ENCODE measurements around the gene CERS6.

The CERS6 gene

GRCh38 chr2:168443818-168444217, 12.3 kb upstream of the CERS6 start:
- DNase-seq (ENCODE audit: low read depth) = no peak

- DNase-seq (ENCODE audit: low read depth) = no peak
Measured at GRCh38 chr2:168445960-168446359, 10.1 kb upstream of the CERS6 start.

- no peak for DNase-seq (ENCODE audit: low read depth)
Measured at GRCh38 chr2:168448980-168449379, 7.1 kb upstream of the CERS6 start.

- peak; percentile 40 for DNase-seq (ENCODE audit: low read depth)
Measured at GRCh38 chr2:168449419-168449818, 6.7 kb upstream of the CERS6 start.

- no peak for DNase-seq (ENCODE audit: low read depth)
Measured at GRCh38 chr2:168450171-168450570, 5.9 kb upstream of the CERS6 start.

- no peak for DNase-seq (ENCODE audit: low read depth)
Measured at GRCh38 chr2:168450732-168451131, 5.3 kb upstream of the CERS6 start.

- DNase-seq (ENCODE audit: low read depth) = no peak
Measured at GRCh38 chr2:168452781-168453180, 3.3 kb upstream of the CERS6 start.

GRCh38 chr2:168453404-168453803, 2.7 kb upstream of the CERS6 start:
- no peak for DNase-seq (ENCODE audit: low read depth)

- no peak for DNase-seq (ENCODE audit: low read depth)
Measured at GRCh38 chr2:168454737-168455644, 1.1 kb upstream of the CERS6 start.

GRCh38 chr2:168456521-168457189, 583 bp downstream of the CERS6 start:
- DNase-seq (ENCODE audit: low read depth) = peak; percentile 29

- DNase-seq (ENCODE audit: low read depth) = no peak
Measured at GRCh38 chr2:168457190-168457895, 1.3 kb downstream of the CERS6 start.

- DNase-seq (ENCODE audit: low read depth) = no peak
Measured at GRCh38 chr2:168458139-168458538, 2.1 kb downstream of the CERS6 start.

- DNase-seq (ENCODE audit: low read depth) = no peak
Measured at GRCh38 chr2:168459256-168459655, 3.2 kb downstream of the CERS6 start.

- DNase-seq (ENCODE audit: low read depth) = no peak
Measured at GRCh38 chr2:168460571-168460970, 4.5 kb downstream of the CERS6 start.

GRCh38 chr2:168461178-168461941, 5.3 kb downstream of the CERS6 start:
- no peak for DNase-seq (ENCODE audit: low read depth)

- no peak for DNase-seq (ENCODE audit: low read depth)
Measured at GRCh38 chr2:168461942-168462331, 5.9 kb downstream of the CERS6 start.

- no peak for DNase-seq (ENCODE audit: low read depth)
Measured at GRCh38 chr2:168462543-168463045, 6.5 kb downstream of the CERS6 start.

- DNase-seq (ENCODE audit: low read depth) = peak; percentile 9
Measured at GRCh38 chr2:168465594-168465993, 9.5 kb downstream of the CERS6 start.

- DNase-seq (ENCODE audit: low read depth) = no peak
Measured at GRCh38 chr2:168466190-168466737, 10.2 kb downstream of the CERS6 start.

- no peak for DNase-seq (ENCODE audit: low read depth)
Measured at GRCh38 chr2:168466834-168467565, 10.9 kb downstream of the CERS6 start.

- DNase-seq (ENCODE audit: low read depth) = no peak
Measured at GRCh38 chr2:168467729-168468128, 11.7 kb downstream of the CERS6 start.
